PFSK-1 (cell line): ENCODE results near the gene MCF2.

Experiments used
- FOXP2 ChIP-seq: optimal IDR thresholded peaks from 2 replicates; pipeline ENCODE3; 2011; ENCODE audit warnings: borderline replicate concordance, control low read depth, inconsistent platforms; ENCODE audit not compliant: insufficient read depth; ENCODE audit errors: extremely low read length, extremely low read depth
- POLR2AphosphoS5 ChIP-seq: IDR thresholded peaks from 2 replicates; pipeline ENCODE4 v1.6.1; 2012; ENCODE audit warnings: low read depth, mild to moderate bottlenecking, control low read depth, low read length, moderate library complexity
- SIN3A ChIP-seq: IDR thresholded peaks from 2 replicates; pipeline ENCODE4 v1.6.1; 2012; ENCODE audit warnings: mild to moderate bottlenecking, low read length, moderate library complexity, borderline replicate concordance; ENCODE audit not compliant: insufficient read depth
- TAF1 ChIP-seq: IDR thresholded peaks from 2 replicates; pipeline ENCODE4 v1.6.1; 2012; ENCODE audit warnings: low read length, control low read depth, borderline replicate concordance; ENCODE audit not compliant: insufficient read depth
- TF ChIP-seq, protein P1 (sequence below), 2 experiments: IDR thresholded peaks; 2 replicates each; pipeline versions ENCODE4 v1.6.1 to v1.8.0; 2011 to 2012; ENCODE audit warnings: low read depth in 2 of 2, low read length in 2 of 2, control low read depth in 1 of 2, inconsistent platforms in 1 of 2, mild to moderate bottlenecking in 1 of 2, moderate library complexity in 1 of 2; ENCODE audit not compliant: insufficient read depth in 1 of 2

DNA sequence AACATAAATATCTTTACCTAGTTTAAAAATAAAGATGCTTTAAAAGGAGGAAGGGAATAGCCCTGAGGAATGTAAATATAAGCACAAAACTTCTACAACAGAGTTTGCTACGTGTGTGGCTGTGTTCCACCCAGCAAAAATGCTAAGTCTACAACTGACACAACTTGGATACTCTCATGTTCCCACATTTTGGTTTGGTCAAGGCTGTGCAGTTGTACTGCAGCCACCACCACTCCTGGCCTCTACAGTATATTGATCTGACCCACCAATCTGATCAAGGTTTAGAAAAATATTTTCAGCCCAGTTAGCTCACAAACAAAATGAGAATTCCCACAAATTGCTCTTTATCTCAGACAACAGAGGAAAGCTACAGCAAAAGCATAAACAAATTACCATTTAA lies 165.3 kb downstream of the MCF2 start:
- no peak for TF ChIP-seq POLR2AphosphoS5
- TF ChIP-seq, protein P1, sequence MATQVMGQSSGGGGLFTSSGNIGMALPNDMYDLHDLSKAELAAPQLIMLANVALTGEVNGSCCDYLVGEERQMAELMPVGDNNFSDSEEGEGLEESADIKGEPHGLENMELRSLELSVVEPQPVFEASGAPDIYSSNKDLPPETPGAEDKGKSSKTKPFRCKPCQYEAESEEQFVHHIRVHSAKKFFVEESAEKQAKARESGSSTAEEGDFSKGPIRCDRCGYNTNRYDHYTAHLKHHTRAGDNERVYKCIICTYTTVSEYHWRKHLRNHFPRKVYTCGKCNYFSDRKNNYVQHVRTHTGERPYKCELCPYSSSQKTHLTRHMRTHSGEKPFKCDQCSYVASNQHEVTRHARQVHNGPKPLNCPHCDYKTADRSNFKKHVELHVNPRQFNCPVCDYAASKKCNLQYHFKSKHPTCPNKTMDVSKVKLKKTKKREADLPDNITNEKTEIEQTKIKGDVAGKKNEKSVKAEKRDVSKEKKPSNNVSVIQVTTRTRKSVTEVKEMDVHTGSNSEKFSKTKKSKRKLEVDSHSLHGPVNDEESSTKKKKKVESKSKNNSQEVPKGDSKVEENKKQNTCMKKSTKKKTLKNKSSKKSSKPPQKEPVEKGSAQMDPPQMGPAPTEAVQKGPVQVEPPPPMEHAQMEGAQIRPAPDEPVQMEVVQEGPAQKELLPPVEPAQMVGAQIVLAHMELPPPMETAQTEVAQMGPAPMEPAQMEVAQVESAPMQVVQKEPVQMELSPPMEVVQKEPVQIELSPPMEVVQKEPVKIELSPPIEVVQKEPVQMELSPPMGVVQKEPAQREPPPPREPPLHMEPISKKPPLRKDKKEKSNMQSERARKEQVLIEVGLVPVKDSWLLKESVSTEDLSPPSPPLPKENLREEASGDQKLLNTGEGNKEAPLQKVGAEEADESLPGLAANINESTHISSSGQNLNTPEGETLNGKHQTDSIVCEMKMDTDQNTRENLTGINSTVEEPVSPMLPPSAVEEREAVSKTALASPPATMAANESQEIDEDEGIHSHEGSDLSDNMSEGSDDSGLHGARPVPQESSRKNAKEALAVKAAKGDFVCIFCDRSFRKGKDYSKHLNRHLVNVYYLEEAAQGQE (IDR thresholded peaks at IDR 0.05; ENCODE audit: insufficient read depth in 1 of 2, low read depth in 2 of 2, low read length in 2 of 2), result no peak
- TF ChIP-seq SIN3A, result no peak
- no peak for TF ChIP-seq TAF1
- TF ChIP-seq FOXP2, result no peak
